Neural progenitor cell (in vitro differentiated cells): Measurements from ENCODE around the gene RNF186. TPM values are rescaled to one million over a fixed set of nuclear protein-coding genes. Genes with fewer than 3 reads are reported as not detected.

Experiments used
- DNase-seq: peaks from one replicate; pipeline ENCODE4 v3.0.0-alpha.2; 2016; ENCODE audit warnings: low spot score
- H2AFZ ChIP-seq: fragments of 200-600 bp; sonication (generic); replicated peaks from 2 replicates; pipeline ENCODE4 v1.6.1; 2016; ENCODE audit warnings: antibody characterized with exemption
- H3F3A ChIP-seq: fragments of 200-600 bp; sonication (generic); 2 replicates; pipeline ENCODE4 v1.6.1; 2016; ENCODE audit warnings: antibody characterized with exemption, low read depth
- H3K27ac ChIP-seq: fragments of 200-600 bp; sonication (generic); 2 replicates; pipeline ENCODE4 v1.5.1; 2016; ENCODE audit warnings: mild to moderate bottlenecking
- H3K27me3 ChIP-seq: fragments of 200-600 bp; sonication (generic); 2 replicates; pipeline ENCODE4 v1.6.1; 2016; ENCODE audit warnings: mild to moderate bottlenecking, moderate library complexity
- H3K36me3 ChIP-seq: fragments of 200-600 bp; sonication (generic); 2 replicates; pipeline ENCODE4 v1.5.1; 2016
- H3K4me1 ChIP-seq: fragments of 200-600 bp; sonication (generic); 2 replicates; pipeline ENCODE4 v1.6.1; 2016; ENCODE audit warnings: mixed run types
- H3K4me2 ChIP-seq: fragments of 200-600 bp; sonication (generic); 2 replicates; pipeline ENCODE4 v1.6.1; 2016
- H3K4me3 ChIP-seq: fragments of 200-600 bp; sonication (generic); 2 replicates; pipeline ENCODE4 v1.5.1; 2016
- H3K79me2 ChIP-seq: fragments of 200-600 bp; sonication (generic); 2 replicates; pipeline ENCODE4 v1.6.1; 2016; ENCODE audit warnings: low read depth
- H3K9ac ChIP-seq: fragments of 200-600 bp; sonication (generic); 2 replicates; pipeline ENCODE4 v1.6.1; 2016
- H3K9me3 ChIP-seq: fragments of 200-600 bp; sonication (generic); 2 replicates; pipeline ENCODE4 v1.5.1; 2016; ENCODE audit warnings: low read depth
- H4K20me1 ChIP-seq: fragments of 200-600 bp; sonication (generic); 2 replicates; pipeline ENCODE4 v1.6.1; 2016; ENCODE audit warnings: low read depth
- H3K27ac Mint-ChIP-seq: 3 replicates; pipeline ENCODE4 v1.8.0; 2021; ENCODE audit warnings: mixed read lengths
- H3K27me3 Mint-ChIP-seq: 2 replicates; pipeline ENCODE4 v1.8.0; 2022; ENCODE audit warnings: low read depth, mild to moderate bottlenecking, inconsistent platforms, moderate library complexity, mixed read lengths; ENCODE audit not compliant: insufficient read depth
- H3K36me3 Mint-ChIP-seq: 3 replicates; pipeline ENCODE4 v1.8.0; 2021; ENCODE audit warnings: mixed read lengths
- H3K4me1 Mint-ChIP-seq: 3 replicates; pipeline ENCODE4 v1.8.0; 2021; ENCODE audit warnings: mixed read lengths
- H3K4me3 Mint-ChIP-seq: 3 replicates; pipeline ENCODE4 v1.8.0; 2021; ENCODE audit warnings: mild to moderate bottlenecking, moderate library complexity, mixed read lengths
- H3K9me3 Mint-ChIP-seq: 3 replicates; pipeline ENCODE4 v1.8.0; 2020; ENCODE audit warnings: mixed read lengths
- CTCF ChIP-seq: fragments of 200-600 bp; sonication (generic); IDR thresholded peaks from 2 replicates; pipeline ENCODE4 v1.5.1; 2017; ENCODE audit warnings: antibody characterized with exemption, mild to moderate bottlenecking
- EZH2 ChIP-seq: fragments of 200-600 bp; sonication (generic); IDR thresholded peaks from 2 replicates; pipeline ENCODE4 v1.6.1; 2017; ENCODE audit warnings: antibody characterized with exemption, mild to moderate bottlenecking, moderate library complexity
- EZH2phosphoT487 ChIP-seq: fragments of 200-600 bp; sonication (generic); IDR thresholded peaks from 2 replicates; pipeline ENCODE4 v1.6.1; 2017; ENCODE audit warnings: antibody characterized with exemption
- total RNA-seq: library from RNA; depleted of rRNA; stranded (reverse); fragments of >200 nt; gene quantifications from 2 replicates; pipeline ENCODE4 v1.2.3, GENCODE V29; 2015; ENCODE audit warnings: low replicate concordance

RNF186 gene
- total RNA-seq, 1 donor from 2014 or later, result not detected

DNA sequence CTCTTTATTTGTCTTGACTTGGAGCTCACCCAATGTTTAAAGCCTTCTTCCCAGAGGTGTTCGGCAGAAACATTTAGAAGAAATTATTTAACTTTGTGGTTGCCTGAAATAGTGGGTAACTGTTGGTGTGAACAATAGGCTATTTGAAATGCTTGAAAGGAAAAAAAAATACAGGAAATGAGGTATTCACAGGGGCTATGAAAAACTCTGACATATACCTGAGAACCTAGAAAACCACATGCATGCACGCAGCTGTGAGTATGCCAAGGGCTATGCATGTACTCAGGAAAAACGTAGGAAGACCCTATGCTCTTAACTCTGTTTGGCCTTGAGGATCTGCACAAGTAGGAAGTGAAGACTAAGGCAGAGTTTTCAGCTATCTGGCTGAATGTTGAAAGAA lies 16.4 kb upstream of the RNF186 start:
- H3K9me3 ChIP-seq, result no peaks in the 10 kb centered on the region
- TF ChIP-seq EZH2, result no peak
- no peak for TF ChIP-seq CTCF
- no peak for TF ChIP-seq EZH2phosphoT487
- no peaks in the 10 kb centered on the region for H3K4me1 Mint-ChIP-seq
- no peaks in the 10 kb centered on the region for H3K27me3 ChIP-seq
- no peak overlapping the region for H3K9ac ChIP-seq
- H3K4me3 Mint-ChIP-seq, result no peak overlapping the region
- no peak overlapping the region for H3K27ac ChIP-seq
- no peak for DNase-seq
- H3K36me3 Mint-ChIP-seq, result no peaks in the 10 kb centered on the region
- H3K27ac Mint-ChIP-seq, result no peak overlapping the region
- no peaks in the 10 kb centered on the region for H3K36me3 ChIP-seq
- H3K4me3 ChIP-seq, result no peak overlapping the region
- H4K20me1 ChIP-seq, result no peaks in the 10 kb centered on the region
- H2AFZ ChIP-seq, result no peak overlapping the region
- H3K4me2 ChIP-seq, result no peak overlapping the region
- H3K79me2 ChIP-seq, result no peaks in the 10 kb centered on the region
- H3F3A ChIP-seq, result no peaks in the 10 kb centered on the region
- H3K4me1 ChIP-seq, result no peaks in the 10 kb centered on the region
- peaks cover 9% of the 10 kb centered on the region for H3K9me3 Mint-ChIP-seq
- H3K27me3 Mint-ChIP-seq, result peaks cover 5% of the 10 kb centered on the region

DNA sequence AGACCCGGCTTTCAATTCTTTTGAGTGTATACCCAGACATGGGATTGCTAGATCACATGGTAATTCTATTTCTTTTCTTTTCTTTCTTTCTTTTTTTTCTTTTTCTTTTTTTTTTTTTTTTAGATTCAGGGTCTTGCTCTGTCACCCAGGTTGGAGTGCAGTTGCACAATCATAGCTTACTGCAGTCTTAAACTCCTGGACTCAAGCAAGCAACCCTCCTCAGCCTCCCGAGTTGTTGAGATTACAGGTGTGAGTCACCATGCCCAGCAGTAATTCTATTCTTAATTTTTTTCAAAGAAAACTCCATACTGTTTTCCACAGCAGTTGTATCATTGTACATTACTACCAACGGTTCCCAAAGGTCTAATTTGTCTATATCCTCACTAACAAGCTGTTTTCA lies 13.5 kb upstream of the RNF186 start:
- no peaks in the 10 kb centered on the region for H3K4me1 ChIP-seq
- no peaks in the 10 kb centered on the region for H3K4me1 Mint-ChIP-seq
- H3K9ac ChIP-seq, result no peak overlapping the region
- H3K27ac ChIP-seq, result no peak overlapping the region
- no peak overlapping the region for H3K4me3 Mint-ChIP-seq
- H3K36me3 ChIP-seq, result no peaks in the 10 kb centered on the region
- TF ChIP-seq CTCF (no peak), EZH2phosphoT487 (no peak)
- H3K27me3 ChIP-seq, result no peaks in the 10 kb centered on the region
- DNase-seq, result no peak
- no peak overlapping the region for H2AFZ ChIP-seq
- no peaks in the 10 kb centered on the region for H4K20me1 ChIP-seq
- H3K79me2 ChIP-seq, result no peaks in the 10 kb centered on the region
- no peak overlapping the region for H3K27ac Mint-ChIP-seq
- H3K9me3 ChIP-seq, result no peaks in the 10 kb centered on the region
- peaks cover 8% of the 10 kb centered on the region for H3K27me3 Mint-ChIP-seq
- H3K9me3 Mint-ChIP-seq, result peaks cover 9% of the 10 kb centered on the region
- H3K4me2 ChIP-seq, result no peak overlapping the region
- no peaks in the 10 kb centered on the region for H3K36me3 Mint-ChIP-seq
- H3K4me3 ChIP-seq, result no peak overlapping the region
- H3F3A ChIP-seq, result no peaks in the 10 kb centered on the region

DNA sequence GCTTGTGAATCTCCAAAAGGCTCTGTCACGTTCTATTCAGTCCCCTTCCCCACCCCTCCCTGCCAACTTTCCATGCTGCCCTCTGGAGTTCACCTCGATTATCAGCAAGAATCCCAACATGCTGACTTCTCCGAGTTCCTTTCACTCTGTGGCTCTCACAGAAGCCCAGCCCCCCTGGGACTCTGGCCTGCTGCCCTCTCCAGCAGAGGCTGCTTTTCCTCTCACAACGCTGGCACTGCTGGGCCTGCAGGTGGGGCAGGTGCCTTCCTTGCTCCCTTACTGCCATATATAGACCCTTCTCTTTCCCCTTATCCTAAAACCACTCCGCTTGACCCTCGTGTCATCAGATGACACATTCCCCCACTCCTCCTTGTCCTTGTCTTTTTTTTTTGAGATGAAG lies 10.2 kb upstream of the RNF186 start:
- no peak overlapping the region for H3K27ac Mint-ChIP-seq
- Histone ChIP-seq H3K4me3 (no peak overlapping the region), H3K9ac (no peak overlapping the region), H2AFZ (peak overlapping the region; percentile 50), H4K20me1 (no peaks in the 10 kb centered on the region), H3K4me1 (no peaks in the 10 kb centered on the region), H3K27ac (no peak overlapping the region), H3F3A (no peaks in the 10 kb centered on the region), H3K9me3 (no peaks in the 10 kb centered on the region), H3K27me3 (no peaks in the 10 kb centered on the region), H3K4me2 (no peak overlapping the region), H3K79me2 (no peaks in the 10 kb centered on the region), H3K36me3 (no peaks in the 10 kb centered on the region)
- H3K4me1 Mint-ChIP-seq, result no peaks in the 10 kb centered on the region
- H3K9me3 Mint-ChIP-seq, result peaks cover 9% of the 10 kb centered on the region
- no peaks in the 10 kb centered on the region for H3K36me3 Mint-ChIP-seq
- no peak overlapping the region for H3K4me3 Mint-ChIP-seq
- peak; percentile 31 for DNase-seq
- TF ChIP-seq CTCF, result peak; percentile 14
- TF ChIP-seq EZH2phosphoT487, result no peak
- H3K27me3 Mint-ChIP-seq, result peaks cover 8% of the 10 kb centered on the region

DNA sequence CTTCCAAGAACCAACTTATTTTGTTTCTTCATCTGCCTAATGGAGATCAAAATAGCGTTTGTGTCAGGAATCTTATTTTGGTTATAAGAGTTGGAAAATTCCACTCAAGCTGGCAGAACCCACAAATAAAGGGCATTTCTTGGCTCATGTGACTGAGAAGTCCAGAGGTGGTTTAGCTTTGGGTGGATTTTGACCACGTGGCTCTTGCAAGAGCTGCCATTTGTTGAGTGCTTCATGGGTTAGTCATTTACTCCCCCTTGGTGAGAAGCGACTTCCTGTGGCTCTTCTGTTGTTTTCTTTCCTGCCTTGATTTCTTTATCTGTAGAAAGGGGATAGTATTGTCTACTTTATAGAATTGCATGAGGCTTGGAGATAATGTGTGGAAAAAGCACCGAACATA lies 9.5 kb upstream of the RNF186 start:
- Histone ChIP-seq H3K9ac (no peak overlapping the region), H3F3A (no peaks in the 10 kb centered on the region), H3K36me3 (no peaks in the 10 kb centered on the region), H3K27ac (no peak overlapping the region), H3K4me3 (no peak overlapping the region), H3K27me3 (no peaks in the 10 kb centered on the region), H2AFZ (peak overlapping the region; percentile 50), H3K4me2 (no peak overlapping the region), H4K20me1 (no peaks in the 10 kb centered on the region), H3K9me3 (no peaks in the 10 kb centered on the region), H3K4me1 (no peaks in the 10 kb centered on the region), H3K79me2 (no peaks in the 10 kb centered on the region)
- no peak for DNase-seq
- H3K4me1 Mint-ChIP-seq, result peaks cover 2% of the 10 kb centered on the region
- H3K36me3 Mint-ChIP-seq, result no peaks in the 10 kb centered on the region
- H3K27me3 Mint-ChIP-seq, result peaks cover 5% of the 10 kb centered on the region
- H3K27ac Mint-ChIP-seq, result no peak overlapping the region
- H3K9me3 Mint-ChIP-seq, result peaks cover 7% of the 10 kb centered on the region
- H3K4me3 Mint-ChIP-seq, result no peak overlapping the region
- no peak for TF ChIP-seq EZH2phosphoT487
- no peak for TF ChIP-seq CTCF
- TF ChIP-seq EZH2, result no peak
